DOHH2 (cell line): Measurements from ENCODE around the gene HLA-E.
A peak's percentile ranks its signal among the peaks of the same experiment; 100 is the strongest.

Experiments used
- H3F3A ChIP-seq: fragments of 200-600 bp; sonication (generic), shearing (Covaris generic); 2 replicates; pipeline ENCODE4 v1.6.0; 2016; ENCODE audit warnings: antibody characterized with exemption, mild to moderate bottlenecking; ENCODE audit not compliant: control insufficient read depth, insufficient read depth
- H3K27ac ChIP-seq: fragments of 200-600 bp; sonication (generic); 2 replicates; pipeline ENCODE4 v1.5.1; 2014; ENCODE audit warnings: low read depth, mild to moderate bottlenecking, low read length, moderate library complexity
- H3K27me3 ChIP-seq: fragments of 200-600 bp; sonication (generic); 2 replicates; pipeline ENCODE4 v1.6.1; 2014; ENCODE audit warnings: mild to moderate bottlenecking, low read length, mixed read lengths; ENCODE audit not compliant: control insufficient read depth
- H3K36me3 ChIP-seq: fragments of 200-600 bp; sonication (generic); 2 replicates; pipeline ENCODE4 v1.6.1; 2014; ENCODE audit warnings: mild to moderate bottlenecking, low read length, moderate library complexity, mixed read lengths; ENCODE audit not compliant: control insufficient read depth
- H3K4me1 ChIP-seq: fragments of 200-600 bp; sonication (generic); 2 replicates; pipeline ENCODE4 v1.6.1; 2014; ENCODE audit warnings: mild to moderate bottlenecking, low read length, mixed read lengths; ENCODE audit not compliant: control insufficient read depth
- H3K4me2 ChIP-seq: fragments of 200-600 bp; sonication (generic); 2 replicates; pipeline ENCODE4 v1.6.0; 2014; ENCODE audit warnings: mild to moderate bottlenecking, low read length, moderate library complexity
- H3K4me3 ChIP-seq: fragments of 200-600 bp; sonication (generic); 2 replicates; pipeline ENCODE4 v1.5.1; 2014; ENCODE audit warnings: mild to moderate bottlenecking, low read length, mixed read lengths
- H3K79me2 ChIP-seq: fragments of 200-600 bp; sonication (generic); 2 replicates; pipeline ENCODE4 v1.6.1; 2014; ENCODE audit warnings: mild to moderate bottlenecking, low read length, mixed read lengths; ENCODE audit not compliant: control insufficient read depth
- H3K9me2 ChIP-seq: fragments of 200-600 bp; sonication (generic); replicated peaks from 2 replicates; pipeline ENCODE4 v1.6.1; 2014; ENCODE audit warnings: mild to moderate bottlenecking, low read length, mixed read lengths; ENCODE audit not compliant: control insufficient read depth
- H3K9me3 ChIP-seq: fragments of 200-600 bp; sonication (generic); 2 replicates; pipeline ENCODE4 v1.6.1; 2014; ENCODE audit warnings: antibody characterized with exemption, low read length, mixed read lengths; ENCODE audit not compliant: control insufficient read depth, insufficient read depth
- H4K20me1 ChIP-seq: fragments of 200-600 bp; sonication (generic); 2 replicates; pipeline ENCODE4 v1.6.0; 2014; ENCODE audit warnings: low read depth, mild to moderate bottlenecking, antibody characterized with exemption, low read length, moderate library complexity; ENCODE audit not compliant: control insufficient read depth, insufficient read depth
- CTCF ChIP-seq: fragments of 200-600 bp; sonication (generic); IDR thresholded peaks from one replicate; pipeline ENCODE4 v1.5.1; 2014; ENCODE audit warnings: antibody characterized with exemption, mild to moderate bottlenecking, low read depth, low read length; ENCODE audit not compliant: poor library complexity, severe bottlenecking
- EZH2phosphoT487 ChIP-seq: fragments of 200-600 bp; sonication (generic); IDR thresholded peaks from 2 replicates; pipeline ENCODE4 v1.6.1; 2017; ENCODE audit warnings: borderline replicate concordance, mild to moderate bottlenecking, antibody characterized with exemption, low read length, moderate library complexity, mixed read lengths

HLA-E gene

GRCh38 chr6:30459145-30459544 lies 30.2 kb upstream of the HLA-E start:
- no peaks in the 10 kb centered on the region for H3K36me3 ChIP-seq
- H3K9me3 ChIP-seq, result no peaks in the 10 kb centered on the region
- no peaks in the 10 kb centered on the region for H3K79me2 ChIP-seq
- H3K4me1 ChIP-seq, result peaks cover 4% of the 10 kb centered on the region; the same call in 1 of the 2 replicates
- H3K9me2 ChIP-seq, result no peaks in the 10 kb centered on the region
- no peaks in the 10 kb centered on the region for H4K20me1 ChIP-seq
- H3F3A ChIP-seq, result no peaks in the 10 kb centered on the region
- TF ChIP-seq EZH2phosphoT487, result no peak
- TF ChIP-seq CTCF, result no peak
- no peak overlapping the region for H3K4me3 ChIP-seq
- H3K4me2 ChIP-seq, result no peak overlapping the region
- H3K27me3 ChIP-seq, result peaks cover 72% of the 10 kb centered on the region
- no peak overlapping the region for H3K27ac ChIP-seq

GRCh38 chr6:30461055-30461454 lies 28.3 kb upstream of the HLA-E start:
- no peaks in the 10 kb centered on the region for H3K9me2 ChIP-seq
- no peaks in the 10 kb centered on the region for H3K9me3 ChIP-seq
- H3K4me3 ChIP-seq, result no peak overlapping the region
- no peaks in the 10 kb centered on the region for H3K36me3 ChIP-seq
- H3F3A ChIP-seq, result no peaks in the 10 kb centered on the region
- H3K4me1 ChIP-seq, result peaks cover 4% of the 10 kb centered on the region; the same call in 1 of the 2 replicates
- H3K79me2 ChIP-seq, result no peaks in the 10 kb centered on the region
- TF ChIP-seq EZH2phosphoT487 (no peak), CTCF (no peak)
- H3K27ac ChIP-seq, result no peak overlapping the region
- H4K20me1 ChIP-seq, result no peaks in the 10 kb centered on the region
- no peak overlapping the region for H3K4me2 ChIP-seq
- peaks cover 78% of the 10 kb centered on the region for H3K27me3 ChIP-seq

GRCh38 chr6:30462482-30462881 lies 26.8 kb upstream of the HLA-E start:
- Histone ChIP-seq H3K36me3 (no peaks in the 10 kb centered on the region), H3K79me2 (no peaks in the 10 kb centered on the region), H3K4me1 (peaks cover 9% of the 10 kb centered on the region), H4K20me1 (no peaks in the 10 kb centered on the region), H3K4me3 (no peak overlapping the region), H3K27ac (no peak overlapping the region), H3F3A (no peaks in the 10 kb centered on the region), H3K9me2 (no peaks in the 10 kb centered on the region), H3K9me3 (no peaks in the 10 kb centered on the region), H3K27me3 (peaks cover 87% of the 10 kb centered on the region), H3K4me2 (no peak overlapping the region)
- TF ChIP-seq EZH2phosphoT487 (no peak), CTCF (no peak)

- peak; percentile 60; the same call in 1 of the 2 replicates for TF ChIP-seq EZH2phosphoT487
- TF ChIP-seq CTCF, result no peak
- H3K79me2 ChIP-seq, result no peaks in the 10 kb centered on the region
- H3K9me2 ChIP-seq, result no peaks in the 10 kb centered on the region
- H4K20me1 ChIP-seq, result no peaks in the 10 kb centered on the region
- no peaks in the 10 kb centered on the region for H3F3A ChIP-seq
- H3K27me3 ChIP-seq, result peaks cover 86% of the 10 kb centered on the region
- H3K36me3 ChIP-seq, result no peaks in the 10 kb centered on the region
- H3K9me3 ChIP-seq, result no peaks in the 10 kb centered on the region
- H3K4me2 ChIP-seq, result no peak overlapping the region
- H3K4me3 ChIP-seq, result no peak overlapping the region
- no peak overlapping the region for H3K27ac ChIP-seq
- peaks cover 9% of the 10 kb centered on the region for H3K4me1 ChIP-seq
These were observed 26.1 kb upstream of the HLA-E start for GRCh38 chr6:30463242-30463641.
